ENCODE data around the gene STAT6. TPM values are rescaled to one million over a fixed set of nuclear protein-coding genes. Genes with fewer than 3 reads are reported as not detected.

STAT6 gene
- total and polyA plus RNA-seq, 2 donors (not counting 3 experiments of a cell fraction or from before 2014, with no cell fraction given) = 136 to 147 TPM

DNA sequence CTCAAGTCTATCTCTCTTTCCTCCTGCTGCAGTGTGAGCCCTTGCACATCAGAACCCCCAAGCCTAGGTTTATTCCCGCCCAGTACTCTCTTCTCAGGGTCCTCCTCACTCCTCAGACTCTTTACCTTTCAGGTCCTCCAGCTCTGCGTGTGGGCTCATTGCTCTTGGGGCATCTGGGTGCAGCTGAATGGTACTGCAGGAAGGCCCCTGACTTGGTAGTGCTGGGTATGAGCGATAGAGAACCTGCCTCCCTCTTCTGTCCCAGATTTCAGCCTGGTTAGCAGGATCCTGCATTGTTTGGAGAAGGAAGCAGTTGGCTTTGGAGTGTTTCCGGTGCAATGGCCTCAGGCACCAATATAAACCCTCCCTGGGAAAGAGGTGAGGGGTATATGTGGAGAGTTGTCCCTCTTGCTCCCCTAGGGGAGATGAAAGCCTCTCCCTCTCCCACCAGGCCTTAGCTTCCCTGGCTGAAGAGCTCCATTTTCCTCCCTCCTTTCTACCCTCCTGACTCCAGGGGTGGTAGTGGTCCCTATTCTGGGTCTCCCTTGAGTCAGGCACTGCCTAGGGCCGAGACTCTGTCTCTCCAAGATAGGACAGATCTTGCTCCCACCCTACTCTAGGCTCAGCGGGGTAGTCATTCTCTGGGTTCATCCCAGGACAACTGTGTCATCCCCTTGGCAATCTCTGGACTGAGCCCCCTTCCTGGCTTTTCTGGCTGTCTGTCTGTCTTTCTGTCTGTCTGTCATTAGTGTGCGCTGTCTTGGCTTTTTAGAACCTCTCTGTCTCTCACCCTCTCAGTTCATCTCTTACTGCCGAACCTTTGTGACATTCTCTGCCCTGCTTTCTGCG, 21.0 kb upstream of the STAT6 start:
- peaks cover 2% of the 10 kb centered on the region for H3K4me1 ChIP-seq (ENCODE audit: control insufficient read depth, extremely low read depth, insufficient read depth, low read length)
- intact Hi-C loops (cut with micrococcal nuclease) = no loop called here
- H3K36me3 ChIP-seq (ENCODE audit: control insufficient read depth in 2 of 2, extremely low read depth in 1 of 2, insufficient read depth in 2 of 2, low read length in 2 of 2) = no peaks in the 10 kb centered on the region
- H3K9ac ChIP-seq (replicated peaks; ENCODE audit: extremely low read depth, insufficient read depth, low read length) = no peak overlapping the region
- H3K27ac ChIP-seq (ENCODE audit: insufficient read depth, low read depth, low read length) = no peak overlapping the region
- POLR2A ChIA-PET = no interaction called here
- no peaks in the 10 kb centered on the region for H3K9me3 ChIP-seq (replicated peaks; ENCODE audit: control insufficient read depth, insufficient read depth, low read length)
- TF ChIP-seq MYC (IDR thresholded peaks at IDR 0.05; ENCODE audit: low read depth, low read length) = no peak
- TF ChIP-seq POLR2AphosphoS5 (IDR thresholded peaks at IDR 0.05; ENCODE audit: insufficient read depth, low read depth, low read length) = peak; percentile 32
- no peak for TF ChIP-seq CTCF (IDR thresholded peaks at IDR 0.05; ENCODE audit: extremely low read depth in 1 of 2, insufficient read depth in 1 of 2, low read depth in 1 of 2, low read length in 2 of 2)
- TF ChIP-seq EZH2 (IDR thresholded peaks at IDR 0.05; ENCODE audit: borderline replicate concordance, low read depth, low read length, severe bottlenecking) = peak; percentile 36
- H3K4me2 ChIP-seq (ENCODE audit: insufficient read depth, low read length) = no peak overlapping the region
- CTCF ChIA-PET = interaction anchor here (0.6 to 18.0 kb wide), 3 partner anchors 8 to 375 kb away, joined by 3 to 429 read pairs (median 11); no protein-coding TSS in a partner anchor
- no TSS peak for BruUV-seq (replicated peaks)
- DNase-seq (ENCODE audit: low read depth, low spot score) (no peak), FAIRE-seq (no peak)
- dilution Hi-C loops (cut with MboI; ENCODE audit: extremely low pct_ligation_motif_present, low sequenced_read_pairs) = no loop called here
- H4K20me1 ChIP-seq (replicated peaks; ENCODE audit: control insufficient read depth, extremely low read depth, insufficient read depth, low read length) = no peaks in the 10 kb centered on the region
- H3K27me3 ChIP-seq (ENCODE audit: control insufficient read depth in 2 of 2, insufficient read depth in 2 of 2, low read length in 2 of 2) = peaks cover 38 to 39% of the 10 kb centered on the region in 2 experiments
- no peak overlapping the region for H3K4me3 ChIP-seq (replicated peaks in 1 of 3; ENCODE audit: insufficient read depth in 1 of 3, low read depth in 1 of 3, low read length in 3 of 3)
- no peaks in the 10 kb centered on the region for H3K9me1 ChIP-seq (replicated peaks; ENCODE audit: control insufficient read depth, extremely low read depth, insufficient read depth, low read length)
- no peak overlapping the region for H2AFZ ChIP-seq (ENCODE audit: low read depth, low read length)
- H3K79me2 ChIP-seq (ENCODE audit: control insufficient read depth, insufficient read depth, low read length) = no peaks in the 10 kb centered on the region

Measured in endothelial cell of umbilical vein (primary cell).